MM.1S (cell line): Measurements from ENCODE around the gene VSTM2L.

Source experiments
- DNase-seq: peaks from one replicate; pipeline ENCODE4 v3.0.0-alpha.2; 2015
- H2AFZ ChIP-seq: fragments of 300-600 bp; sonication (generic); 2 replicates; pipeline ENCODE4 v1.6.0; 2016; ENCODE audit warnings: antibody characterized with exemption, low read length
- H3F3A ChIP-seq: fragments of 300-600 bp; sonication (generic); 2 replicates; pipeline ENCODE4 v1.6.1; 2016; ENCODE audit warnings: mild to moderate bottlenecking, antibody characterized with exemption, low read length, moderate library complexity, mixed read lengths; ENCODE audit not compliant: insufficient read depth
- H3K27ac ChIP-seq: fragments of 300-600 bp; sonication (generic); 2 replicates; pipeline ENCODE4 v1.5.1; 2016; ENCODE audit warnings: mild to moderate bottlenecking, low read length
- H3K27me3 ChIP-seq: fragments of 300-600 bp; sonication (generic); replicated peaks from 2 replicates; pipeline ENCODE4 v1.6.0; 2016; ENCODE audit warnings: low read length; ENCODE audit not compliant: insufficient read depth
- H3K36me3 ChIP-seq: fragments of 300-600 bp; sonication (generic); replicated peaks from 2 replicates; pipeline ENCODE4 v1.6.1; 2016; ENCODE audit warnings: mild to moderate bottlenecking, low read length, mixed read lengths; ENCODE audit not compliant: insufficient read depth
- H3K4me1 ChIP-seq: fragments of 300-600 bp; sonication (generic); 2 replicates; pipeline ENCODE4 v1.6.1; 2016; ENCODE audit warnings: low read length, mixed read lengths
- H3K4me2 ChIP-seq: fragments of 300-600 bp; sonication (generic); 2 replicates; pipeline ENCODE4 v1.6.0; 2016; ENCODE audit warnings: low read depth, low read length
- H3K4me3 ChIP-seq: fragments of 300-600 bp; sonication (generic); 2 replicates; pipeline ENCODE4 v1.5.1; 2016; ENCODE audit warnings: low read length, mixed read lengths
- H3K79me2 ChIP-seq: fragments of 300-600 bp; sonication (generic); 2 replicates; pipeline ENCODE4 v1.6.1; 2016; ENCODE audit warnings: mixed run types, low read length, mixed read lengths
- H3K9ac ChIP-seq: fragments of 300-600 bp; sonication (generic); 2 replicates; pipeline ENCODE4 v1.6.1; 2016; ENCODE audit warnings: low read length, mixed read lengths
- H3K9me2 ChIP-seq: fragments of 300-600 bp; sonication (generic); replicated peaks from 2 replicates; pipeline ENCODE4 v1.6.1; 2016; ENCODE audit warnings: mild to moderate bottlenecking, low read length, mixed read lengths; ENCODE audit not compliant: insufficient read depth
- H3K9me3 ChIP-seq: fragments of 300-600 bp; sonication (generic); replicated peaks from 2 replicates; pipeline ENCODE4 v1.6.1; 2016; ENCODE audit warnings: mild to moderate bottlenecking, low read length, mixed read lengths; ENCODE audit not compliant: insufficient read depth
- H4K20me1 ChIP-seq: fragments of 300-600 bp; sonication (generic); 2 replicates; pipeline ENCODE4 v1.6.1; 2016; ENCODE audit warnings: mild to moderate bottlenecking, low read length, moderate library complexity, mixed read lengths; ENCODE audit not compliant: insufficient read depth
- EZH2 ChIP-seq: fragments of 300-600 bp; sonication (generic); optimal IDR thresholded peaks from 2 replicates; pipeline ENCODE3; 2017; ENCODE audit warnings: low read depth, mild to moderate bottlenecking, antibody characterized with exemption, low read length, mixed read lengths
- EZH2phosphoT487 ChIP-seq: fragments of 300-600 bp; sonication (generic); IDR thresholded peaks from 2 replicates; pipeline ENCODE4 v1.6.1; 2018; ENCODE audit warnings: antibody characterized with exemption, low read length
- TF ChIP-seq, protein P1 (sequence below): fragments of 300-600 bp; sonication (generic); IDR thresholded peaks from 2 replicates; pipeline ENCODE4 v1.5.1; 2016; ENCODE audit warnings: antibody characterized with exemption, low read length, mixed read lengths

Gene VSTM2L

DNA sequence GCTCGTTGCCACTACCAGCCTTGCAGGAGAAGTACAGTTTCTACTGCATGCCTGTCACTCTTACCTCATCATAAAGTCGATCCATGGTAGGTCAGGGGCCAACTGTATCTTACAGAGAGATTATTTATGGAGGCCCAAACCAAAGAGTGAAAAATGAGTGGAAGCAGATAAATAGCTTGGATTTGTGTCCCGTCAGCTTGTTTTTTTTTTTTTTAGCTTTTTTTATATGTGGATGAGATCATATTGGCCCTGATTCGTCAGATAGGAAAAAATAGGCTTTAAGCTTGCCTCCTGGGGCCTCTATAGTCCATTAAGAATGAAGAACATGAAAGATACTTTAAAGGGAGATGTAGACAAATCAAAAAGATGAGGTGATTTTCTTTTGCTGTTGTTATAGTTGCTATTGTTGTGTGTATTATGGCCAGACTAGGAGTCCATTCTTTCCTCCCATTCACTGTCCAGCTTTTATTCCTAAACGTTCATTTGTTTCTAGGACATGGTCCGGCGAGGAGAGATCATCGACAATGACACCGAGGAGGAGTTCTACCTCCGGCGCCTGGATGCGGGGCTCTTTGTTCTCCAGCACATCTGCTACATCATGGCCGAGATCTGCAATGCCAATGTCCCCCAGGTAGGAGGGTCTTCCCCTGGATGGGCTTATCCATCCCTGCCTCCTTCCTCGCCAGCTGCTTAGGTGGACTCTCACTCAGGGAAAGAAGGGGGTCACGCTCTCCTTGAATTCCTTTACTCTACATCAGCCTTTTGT, 43.3 kb upstream of the VSTM2L start:
- TF ChIP-seq EZH2phosphoT487 (no peak), EZH2 (no peak)
- TF ChIP-seq, protein P1, sequence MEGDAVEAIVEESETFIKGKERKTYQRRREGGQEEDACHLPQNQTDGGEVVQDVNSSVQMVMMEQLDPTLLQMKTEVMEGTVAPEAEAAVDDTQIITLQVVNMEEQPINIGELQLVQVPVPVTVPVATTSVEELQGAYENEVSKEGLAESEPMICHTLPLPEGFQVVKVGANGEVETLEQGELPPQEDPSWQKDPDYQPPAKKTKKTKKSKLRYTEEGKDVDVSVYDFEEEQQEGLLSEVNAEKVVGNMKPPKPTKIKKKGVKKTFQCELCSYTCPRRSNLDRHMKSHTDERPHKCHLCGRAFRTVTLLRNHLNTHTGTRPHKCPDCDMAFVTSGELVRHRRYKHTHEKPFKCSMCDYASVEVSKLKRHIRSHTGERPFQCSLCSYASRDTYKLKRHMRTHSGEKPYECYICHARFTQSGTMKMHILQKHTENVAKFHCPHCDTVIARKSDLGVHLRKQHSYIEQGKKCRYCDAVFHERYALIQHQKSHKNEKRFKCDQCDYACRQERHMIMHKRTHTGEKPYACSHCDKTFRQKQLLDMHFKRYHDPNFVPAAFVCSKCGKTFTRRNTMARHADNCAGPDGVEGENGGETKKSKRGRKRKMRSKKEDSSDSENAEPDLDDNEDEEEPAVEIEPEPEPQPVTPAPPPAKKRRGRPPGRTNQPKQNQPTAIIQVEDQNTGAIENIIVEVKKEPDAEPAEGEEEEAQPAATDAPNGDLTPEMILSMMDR = no peak
- H3K27me3 ChIP-seq = no peaks in the 10 kb centered on the region
- H3K36me3 ChIP-seq = no peaks in the 10 kb centered on the region
- H3K79me2 ChIP-seq = no peaks in the 10 kb centered on the region
- H3K4me2 ChIP-seq = no peak overlapping the region
- no peak overlapping the region for H3K27ac ChIP-seq
- H3K4me3 ChIP-seq = no peak overlapping the region
- H3F3A ChIP-seq = no peaks in the 10 kb centered on the region
- DNase-seq = no peak
- no peaks in the 10 kb centered on the region for H3K9me2 ChIP-seq
- no peaks in the 10 kb centered on the region for H3K9me3 ChIP-seq
- H2AFZ ChIP-seq = no peak overlapping the region
- no peak overlapping the region for H3K9ac ChIP-seq
- no peaks in the 10 kb centered on the region for H4K20me1 ChIP-seq
- H3K4me1 ChIP-seq = no peaks in the 10 kb centered on the region

DNA sequence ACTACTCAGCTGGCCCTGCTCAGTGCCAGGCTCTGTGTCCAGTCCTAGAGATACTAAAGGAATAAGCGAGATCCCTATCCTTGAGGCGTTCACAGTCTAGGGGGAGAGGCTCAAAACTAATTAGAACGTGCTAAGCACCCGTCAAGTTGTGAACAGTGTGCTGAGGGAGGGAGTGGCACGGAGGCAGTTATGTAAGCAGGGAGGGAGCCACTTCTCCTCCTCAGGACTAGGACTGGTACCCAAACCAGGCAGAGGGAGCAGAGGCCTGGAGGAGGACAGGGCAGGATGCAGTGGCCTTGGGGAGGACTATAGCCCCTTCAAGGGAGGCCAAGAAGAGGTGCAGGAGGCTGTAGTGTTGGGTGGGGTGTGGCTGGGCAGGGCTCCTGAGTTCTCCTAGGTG, 39.6 kb upstream of the VSTM2L start:
- Histone ChIP-seq H3K4me1 (no peaks in the 10 kb centered on the region), H3K79me2 (no peaks in the 10 kb centered on the region), H3K4me2 (no peak overlapping the region), H3F3A (no peaks in the 10 kb centered on the region), H2AFZ (no peak overlapping the region), H3K9me3 (no peaks in the 10 kb centered on the region), H3K4me3 (no peak overlapping the region), H3K27me3 (no peaks in the 10 kb centered on the region), H3K9ac (no peak overlapping the region), H3K27ac (no peak overlapping the region), H3K36me3 (no peaks in the 10 kb centered on the region), H4K20me1 (no peaks in the 10 kb centered on the region), H3K9me2 (no peaks in the 10 kb centered on the region)
- DNase-seq = no peak
- TF ChIP-seq EZH2phosphoT487 (no peak), EZH2 (no peak)
- TF ChIP-seq, protein P1 = no peak

DNA sequence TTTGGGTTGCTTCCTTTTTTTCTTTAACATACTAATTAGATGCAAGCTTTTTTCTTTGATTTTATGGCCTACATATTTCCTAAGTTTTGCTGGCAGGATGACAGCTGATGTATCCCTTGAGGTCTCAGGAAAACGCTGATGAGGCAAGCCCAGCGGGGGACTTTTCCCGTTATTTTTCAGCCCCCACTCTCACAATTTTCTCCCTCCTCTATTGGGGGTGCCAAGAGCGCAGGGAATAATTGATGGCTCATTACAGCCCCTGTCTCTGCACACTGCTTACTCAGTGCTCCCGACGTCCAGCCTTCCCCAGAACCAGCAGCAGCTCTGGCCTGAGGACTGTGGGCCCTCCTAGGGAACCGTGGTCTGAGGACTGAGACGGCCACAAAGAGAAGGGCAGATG, 38.6 kb upstream of the VSTM2L start:
- no peak overlapping the region for H3K27ac ChIP-seq
- no peak overlapping the region for H3K4me3 ChIP-seq
- H3K36me3 ChIP-seq = no peaks in the 10 kb centered on the region
- H3K27me3 ChIP-seq = no peaks in the 10 kb centered on the region
- no peak overlapping the region for H3K4me2 ChIP-seq
- H2AFZ ChIP-seq = no peak overlapping the region
- no peaks in the 10 kb centered on the region for H4K20me1 ChIP-seq
- TF ChIP-seq, protein P1 = no peak
- TF ChIP-seq EZH2 (no peak), EZH2phosphoT487 (no peak)
- no peak for DNase-seq
- H3K9me3 ChIP-seq = no peaks in the 10 kb centered on the region
- no peaks in the 10 kb centered on the region for H3K79me2 ChIP-seq
- no peaks in the 10 kb centered on the region for H3K9me2 ChIP-seq
- no peaks in the 10 kb centered on the region for H3K4me1 ChIP-seq
- H3F3A ChIP-seq = no peaks in the 10 kb centered on the region
- H3K9ac ChIP-seq = no peak overlapping the region
